ENCODE measurements around the gene TOP3A. TPM values are rescaled to one million over a fixed set of nuclear protein-coding genes. Genes with fewer than 3 reads are reported as not detected.

Gene TOP3A
- total RNA-seq, 5 donors from 2014 or later (not counting 1 experiment from before 2014, with no cell fraction given) = 34.0 to 60.4 (median 52.8) TPM

GRCh38 chr17:18258356-18259038 is 56.3 kb downstream of the TOP3A start, which contains the start of gene FLII:
Gene FLII (minus strand): TSS chr17:18258738. CDS start chr17:18258690, 48 bp downstream.
- peak within 1 kb of the TSS; percentile 95 to 98 (median 98) for H3K4me3 Mint-ChIP-seq
- CTCF ChIA-PET = no interaction called here
- ATAC-seq (replicated peaks in 1 of 4) (peak; percentile 47 to 53 (median 50)), DNase-seq (peak in 30 of 35 experiments; percentile 22 to 74 (median 36))
- no peaks in the 10 kb centered on the region for H3K27me3 ChIP-seq (replicated peaks in 1 of 2; ENCODE audit: control insufficient read depth in 2 of 2, extremely low read depth in 1 of 2, insufficient read depth in 2 of 2, low read length in 1 of 2)
- H3K36me3 Mint-ChIP-seq = peaks cover 16% of the 10 kb centered on the region
- no peaks in the 10 kb centered on the region for H3K9me3 Mint-ChIP-seq
- H3K4me3 ChIP-seq (ENCODE audit: control insufficient read depth in 1 of 2, extremely low read depth in 1 of 2, low read length in 1 of 2) = peak within 1 kb of the TSS; percentile 74 to 80
- under 1% methylated on average over 66 of the region's 71 CpGs for WGBS (ENCODE audit: insufficient coverage)
- peak within 1 kb of the TSS; percentile 76 for H3K27ac ChIP-seq (ENCODE audit: low read length)
- H3K36me3 ChIP-seq (ENCODE audit: control insufficient read depth in 2 of 2, extremely low read depth in 1 of 2, insufficient read depth in 1 of 2, low read length in 1 of 2) = peaks cover 21 to 29% of the 10 kb centered on the region in 2 donors
- peaks cover 31 to 52% (median 48%) of the 10 kb centered on the region in 3 donors for H3K4me1 Mint-ChIP-seq
- H3K4me1 ChIP-seq (ENCODE audit: control insufficient read depth in 1 of 2, extremely low read depth in 1 of 2, insufficient read depth in 2 of 2, low read length in 2 of 2) = peaks cover 17 to 64% of the 10 kb centered on the region in 2 experiments
- peak within 1 kb of the TSS; percentile 89 to 92 for H3K27ac Mint-ChIP-seq
- no peaks in the 10 kb centered on the region for H3K9me3 ChIP-seq
- POLR2A ChIA-PET = interaction anchor here in 1 of 2 donors (0.8 kb wide), 1 partner anchor 12 kb away, joined by 3 read pairs; no protein-coding TSS in a partner anchor
- no peaks in the 10 kb centered on the region for H3K27me3 Mint-ChIP-seq

GRCh38 chr17:18257982-18258355 is 56.8 kb downstream of the TOP3A start:
- ChIA-PET POLR2A (no interaction called here), CTCF (no interaction called here)
- Histone ChIP-seq H3K27ac (ENCODE audit: low read length) (peak overlapping the region; percentile 45), H3K4me1 (ENCODE audit: control insufficient read depth in 1 of 2, extremely low read depth in 1 of 2, insufficient read depth in 2 of 2, low read length in 2 of 2) (peaks cover 17 to 64% of the 10 kb centered on the region in 2 experiments), H3K9me3 (no peaks in the 10 kb centered on the region), H3K4me3 (ENCODE audit: control insufficient read depth in 1 of 2, extremely low read depth in 1 of 2, low read length in 1 of 2) (peak overlapping the region; percentile 74 to 80), H3K27me3 (replicated peaks in 1 of 2; ENCODE audit: control insufficient read depth in 2 of 2, extremely low read depth in 1 of 2, insufficient read depth in 2 of 2, low read length in 1 of 2) (no peaks in the 10 kb centered on the region), H3K36me3 (ENCODE audit: control insufficient read depth in 2 of 2, extremely low read depth in 1 of 2, insufficient read depth in 1 of 2, low read length in 1 of 2) (peaks cover 16 to 34% of the 10 kb centered on the region in 2 donors)
- WGBS (ENCODE audit: insufficient coverage) = 0% methylated on average over 14 of the region's 16 CpGs
- H3K4me3 Mint-ChIP-seq = peak overlapping the region; percentile 95 to 98 (median 98)
- ATAC-seq (replicated peaks in 1 of 4) (peak; percentile 12 to 34 (median 27)), DNase-seq (peak in 31 of 35 experiments; percentile 17 to 66 (median 34))
- H3K27me3 Mint-ChIP-seq = no peaks in the 10 kb centered on the region
- H3K9me3 Mint-ChIP-seq = no peaks in the 10 kb centered on the region
- H3K4me1 Mint-ChIP-seq = peaks cover 31 to 50% (median 46%) of the 10 kb centered on the region in 3 donors
- H3K27ac Mint-ChIP-seq = peak overlapping the region; percentile 89 to 92
- peaks cover 15% of the 10 kb centered on the region for H3K36me3 Mint-ChIP-seq

- CTCF ChIA-PET = no interaction called here
- POLR2A ChIA-PET = no interaction called here
- H3K36me3 ChIP-seq (ENCODE audit: control insufficient read depth in 2 of 2, extremely low read depth in 1 of 2, insufficient read depth in 1 of 2, low read length in 1 of 2) = peaks cover 16 to 39% of the 10 kb centered on the region in 2 donors
Measured at GRCh38 chr17:18257268-18257981, 57.4 kb downstream of the TOP3A start.

GRCh38 chr17:18256776-18257175 is 58.0 kb downstream of the TOP3A start:
- peaks cover 15% of the 10 kb centered on the region for H3K36me3 Mint-ChIP-seq
- Histone ChIP-seq H3K4me3 (ENCODE audit: control insufficient read depth in 1 of 2, extremely low read depth in 1 of 2, low read length in 1 of 2) (peak overlapping the region in 1 of 2 donors; percentile 80), H3K4me1 (ENCODE audit: control insufficient read depth in 1 of 2, extremely low read depth in 1 of 2, insufficient read depth in 2 of 2, low read length in 2 of 2) (peaks cover 17 to 53% of the 10 kb centered on the region in 2 experiments), H3K9me3 (no peaks in the 10 kb centered on the region), H3K27me3 (replicated peaks in 1 of 2; ENCODE audit: control insufficient read depth in 2 of 2, extremely low read depth in 1 of 2, insufficient read depth in 2 of 2, low read length in 1 of 2) (no peaks in the 10 kb centered on the region), H3K36me3 (ENCODE audit: control insufficient read depth in 2 of 2, extremely low read depth in 1 of 2, insufficient read depth in 1 of 2, low read length in 1 of 2) (peaks cover 18 to 45% of the 10 kb centered on the region in 2 donors), H3K27ac (ENCODE audit: low read length) (peak overlapping the region; percentile 27)
- H3K9me3 Mint-ChIP-seq = no peaks in the 10 kb centered on the region
- H3K27me3 Mint-ChIP-seq = no peaks in the 10 kb centered on the region
- peak overlapping the region; percentile 55 to 75 for H3K27ac Mint-ChIP-seq
- peaks cover 26 to 44% (median 39%) of the 10 kb centered on the region in 3 donors for H3K4me1 Mint-ChIP-seq
- ChIA-PET POLR2A (no interaction called here), CTCF (no interaction called here)
- ATAC-seq (replicated peaks in 1 of 4) (no peak), DNase-seq (no peak)
- peak overlapping the region; percentile 95 to 98 (median 98) for H3K4me3 Mint-ChIP-seq
- 90% methylated on average over 7 of the region's 7 CpGs for WGBS (ENCODE audit: insufficient coverage)

More at GRCh38 chr17:18257268-18257981, 57.4 kb downstream of the TOP3A start:
- Mint-ChIP-seq H3K36me3 (peaks cover 15% of the 10 kb centered on the region), H3K4me1 (peaks cover 31 to 48% (median 44%) of the 10 kb centered on the region in 3 donors), H3K4me3 (peak overlapping the region; percentile 95 to 98 (median 98)), H3K9me3 (no peaks in the 10 kb centered on the region), H3K27ac (peak overlapping the region; percentile 89 to 92), H3K27me3 (no peaks in the 10 kb centered on the region)
- peak in 5 of 35 experiments; percentile 15 to 38 (median 18) for DNase-seq
- Histone ChIP-seq H3K27ac (ENCODE audit: low read length) (peak overlapping the region; percentile 45), H3K9me3 (no peaks in the 10 kb centered on the region), H3K4me3 (ENCODE audit: control insufficient read depth in 1 of 2, extremely low read depth in 1 of 2, low read length in 1 of 2) (peak overlapping the region; percentile 74 to 80), H3K27me3 (replicated peaks in 1 of 2; ENCODE audit: control insufficient read depth in 2 of 2, extremely low read depth in 1 of 2, insufficient read depth in 2 of 2, low read length in 1 of 2) (no peaks in the 10 kb centered on the region), H3K4me1 (ENCODE audit: control insufficient read depth in 1 of 2, extremely low read depth in 1 of 2, insufficient read depth in 2 of 2, low read length in 2 of 2) (peaks cover 17 to 59% of the 10 kb centered on the region in 2 experiments)
- 14% methylated on average over 12 of the region's 18 CpGs for WGBS (ENCODE audit: insufficient coverage)
- ATAC-seq (replicated peaks in 1 of 4) = no peak

GRCh38 chr17:18256351-18256750 is 58.4 kb downstream of the TOP3A start:
- no peak for DNase-seq
- Mint-ChIP-seq H3K36me3 (peaks cover 18% of the 10 kb centered on the region), H3K27ac (peak overlapping the region in 1 of 2 donors; percentile 58), H3K4me1 (peaks cover 22 to 40% (median 34%) of the 10 kb centered on the region in 3 donors), H3K4me3 (peak overlapping the region; percentile 59 to 98 (median 95)), H3K27me3 (no peaks in the 10 kb centered on the region), H3K9me3 (no peaks in the 10 kb centered on the region)
- H3K9me3 ChIP-seq = no peaks in the 10 kb centered on the region
- H3K27me3 ChIP-seq (replicated peaks in 1 of 2; ENCODE audit: control insufficient read depth in 2 of 2, extremely low read depth in 1 of 2, insufficient read depth in 2 of 2, low read length in 1 of 2) = no peaks in the 10 kb centered on the region
- ATAC-seq (replicated peaks in 1 of 4) = no peak
- peaks cover 14 to 49% of the 10 kb centered on the region in 2 experiments for H3K4me1 ChIP-seq (ENCODE audit: control insufficient read depth in 1 of 2, extremely low read depth in 1 of 2, insufficient read depth in 2 of 2, low read length in 2 of 2)
- POLR2A ChIA-PET = interaction anchor here in 1 of 2 donors (0.6 kb wide), 1 partner anchor 178 kb away, joined by 3 read pairs; no protein-coding TSS in a partner anchor
- 98% methylated on average over 9 of the region's 11 CpGs for WGBS (ENCODE audit: insufficient coverage)
- H3K4me3 ChIP-seq (ENCODE audit: control insufficient read depth in 1 of 2, extremely low read depth in 1 of 2, low read length in 1 of 2) = no peak overlapping the region
- CTCF ChIA-PET = no interaction called here
- peaks cover 18 to 50% of the 10 kb centered on the region in 2 donors for H3K36me3 ChIP-seq (ENCODE audit: control insufficient read depth in 2 of 2, extremely low read depth in 1 of 2, insufficient read depth in 1 of 2, low read length in 1 of 2)
- H3K27ac ChIP-seq (ENCODE audit: low read length) = no peak overlapping the region
